ENCODE data around the gene PEMT. TPM values are rescaled to one million over a fixed set of nuclear protein-coding genes. Genes with fewer than 3 reads are reported as not detected.

PEMT gene
- total and polyA plus RNA-seq, 9 of the 15 experiments (the other 6 are each of a cell fraction or from before 2014, with no cell fraction given): 1.4 to 36.4 (median 13.6) TPM

GRCh38 chr17:17495536-17496188 is 95.8 kb downstream of the PEMT start:
- Histone ChIP-seq H3K4me3 (no peak overlapping the region), H3K9me1 (ENCODE audit: control insufficient read depth, insufficient read depth, low read length) (no peaks in the 10 kb centered on the region), H3K27ac (ENCODE audit: extremely low read depth, low read depth, low read length) (no peak overlapping the region), H2AFZ (ENCODE audit: low read depth, low read length) (no peak overlapping the region), H3K4me2 (ENCODE audit: insufficient read depth, low read length) (no peak overlapping the region), H4K20me1 (replicated peaks; ENCODE audit: control insufficient read depth, insufficient read depth, low read length) (no peaks in the 10 kb centered on the region), H3K27me3 (ENCODE audit: control insufficient read depth in 2 of 2, insufficient read depth in 2 of 2, low read length in 2 of 2) (peaks cover 0 to 10% of the 10 kb centered on the region in 2 experiments; a peak in 2 of 5 replicates), H3K4me1 (replicated peaks in 1 of 2; ENCODE audit: control insufficient read depth in 2 of 2, insufficient read depth in 2 of 2, low read length in 2 of 2) (peaks cover 0 to 20% of the 10 kb centered on the region in 2 experiments; a peak in 3 of 5 replicates), H3K9ac (ENCODE audit: insufficient read depth in 1 of 2, low read depth in 2 of 2, low read length in 2 of 2) (no peak overlapping the region), H3K36me3 (ENCODE audit: control insufficient read depth, insufficient read depth, low read length) (peaks cover 27% of the 10 kb centered on the region; the same call in 2 of the 3 replicates), H3K79me2 (ENCODE audit: control insufficient read depth, insufficient read depth, low read length) (no peaks in the 10 kb centered on the region), H3K9me3 (replicated peaks; ENCODE audit: control insufficient read depth, insufficient read depth, low read depth, low read length) (no peaks in the 10 kb centered on the region)
- 92% methylated on average over 29 of the region's 65 CpGs for WGBS (ENCODE audit: insufficient coverage, low coverage, missing lambda C conversion rate)
- CTCF ChIA-PET (ENCODE audit: low intra/inter-chr PET ratio): interaction anchor here (1.7 to 1.8 kb wide), 3 partner anchors 76 to 141 kb away, joined by 4 to 8 read pairs (median 5); no protein-coding TSS in a partner anchor
- POLR2A ChIA-PET: interaction anchor here (0.6 kb wide), 1 partner anchor 40 kb away, joined by 3 read pairs; no protein-coding TSS in a partner anchor
- intact Hi-C loops (cut with micrococcal nuclease) (loop anchor here (2.0 to 5.0 kb wide), 3 partner anchors 73 to 147 kb away; no protein-coding TSS in a partner anchor), in situ Hi-C loops (cut with MboI) (no loop called here)
- no peak for FAIRE-seq
- BruUV-seq (replicated peaks): no TSS peak
- no peak for DNase-seq (ENCODE audit: extremely low read depth in 1 of 4, low spot score in 3 of 4)
- no peak for ATAC-seq
- TF ChIP-seq ZFPM2 (CRISPR knock-in tag; IDR thresholded peaks at IDR 0.05) (no peak), SRSF3 (IDR thresholded peaks at IDR 0.05; ENCODE audit: insufficient read depth, low read length) (no peak), TFAP4 (CRISPR knock-in tag; IDR thresholded peaks at IDR 0.05; ENCODE audit: borderline replicate concordance) (no peak), SIN3A (IDR thresholded peaks at IDR 0.05; ENCODE audit: borderline replicate concordance in 2 of 2, control insufficient read depth in 1 of 2, low read depth in 2 of 2, low read length in 2 of 2) (no peak), SMAD1 (IDR thresholded peaks at IDR 0.05; ENCODE audit: low read depth, low read length, partially characterized antibody) (no peak), PCBP1 (IDR thresholded peaks at IDR 0.05; ENCODE audit: low read depth, low read length, poor library complexity, severe bottlenecking) (no peak), JUNB (CRISPR knock-in tag; conservative IDR thresholded peaks at IDR 0.05) (no peak), ZNF644 (tag; IDR thresholded peaks at IDR 0.05; ENCODE audit: low read depth) (no peak), DACH1 (IDR thresholded peaks at IDR 0.05; ENCODE audit: partially characterized antibody) (no peak), ZNF140 (CRISPR knock-in tag; IDR thresholded peaks at IDR 0.05) (no peak)
- TF ChIP-seq, protein P1, sequence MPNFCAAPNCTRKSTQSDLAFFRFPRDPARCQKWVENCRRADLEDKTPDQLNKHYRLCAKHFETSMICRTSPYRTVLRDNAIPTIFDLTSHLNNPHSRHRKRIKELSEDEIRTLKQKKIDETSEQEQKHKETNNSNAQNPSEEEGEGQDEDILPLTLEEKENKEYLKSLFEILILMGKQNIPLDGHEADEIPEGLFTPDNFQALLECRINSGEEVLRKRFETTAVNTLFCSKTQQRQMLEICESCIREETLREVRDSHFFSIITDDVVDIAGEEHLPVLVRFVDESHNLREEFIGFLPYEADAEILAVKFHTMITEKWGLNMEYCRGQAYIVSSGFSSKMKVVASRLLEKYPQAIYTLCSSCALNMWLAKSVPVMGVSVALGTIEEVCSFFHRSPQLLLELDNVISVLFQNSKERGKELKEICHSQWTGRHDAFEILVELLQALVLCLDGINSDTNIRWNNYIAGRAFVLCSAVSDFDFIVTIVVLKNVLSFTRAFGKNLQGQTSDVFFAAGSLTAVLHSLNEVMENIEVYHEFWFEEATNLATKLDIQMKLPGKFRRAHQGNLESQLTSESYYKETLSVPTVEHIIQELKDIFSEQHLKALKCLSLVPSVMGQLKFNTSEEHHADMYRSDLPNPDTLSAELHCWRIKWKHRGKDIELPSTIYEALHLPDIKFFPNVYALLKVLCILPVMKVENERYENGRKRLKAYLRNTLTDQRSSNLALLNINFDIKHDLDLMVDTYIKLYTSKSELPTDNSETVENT (CRISPR knock-in tag; IDR thresholded peaks at IDR 0.05): no peak

Measured in K562 (cell line).